GM12878 (cell line): ENCODE data around the gene STK39. TPM values are rescaled to one million over a fixed set of nuclear protein-coding genes. Genes with fewer than 3 reads are reported as not detected.
"Not testable (repeated sequence)": the region's sequence is repeated elsewhere in the genome, so short reads cannot be mapped to it uniquely, and the experiment has no call there.

Experiments used
- ATAC-seq: fragments of 200-7000 bp; cut with Tn5 transposase; 3 replicates; pipeline ENCODE4 v1.9.1; 2020; ENCODE audit warnings: mild to moderate bottlenecking, moderate library complexity
- BruUV-seq: library from RNA; stranded (reverse); fragments of 400-500 nt; replicated peaks from 2 replicates; lab custom pipeline; 2021; lab: Mats Ljungman, UMichigan
- CTCF ChIA-PET: fragments of 300-600 bp; sonication (Branson Sonifier 250); formaldehyde crosslinking; extraction: SDS; loops from one replicate; lab custom pipeline; 2021; ENCODE audit warnings: inconsistent platforms; lab: Yijun Ruan, JAX
- POLR2A ChIA-PET: fragments of 350-600 bp; formaldehyde crosslinking; extraction: SDS; loops from one replicate; lab custom pipeline; 2021; ENCODE audit warnings: inconsistent platforms; lab: Charles Lee
- RAD21 ChIA-PET: fragments of 300-600 bp; sonication (Branson Sonifier 250); formaldehyde crosslinking; loops from one replicate; lab custom pipeline; 2023; ENCODE audit warnings: antibody characterized with exemption; ENCODE audit not compliant: unreplicated experiment; lab: Charles Lee
- SMC1A ChIA-PET: fragments of 300-600 bp; sonication (Branson Sonifier 250); formaldehyde crosslinking; loops from one replicate; lab custom pipeline; 2023; ENCODE audit not compliant: unreplicated experiment, uncharacterized antibody; lab: Charles Lee
- DNase-seq: peaks from one replicate; pipeline ENCODE4 v3.0.0-alpha.2; 2011; ENCODE audit warnings: low read depth, low spot score
- FAIRE-seq: peaks from 3 replicates; lab custom pipeline; 2011; peaks lifted over from hg19 to GRCh38; lab: Jason Lieb, UNC
- H2AFZ ChIP-seq: 2 replicates; pipeline ENCODE4 v1.6.0; 2011; ENCODE audit warnings: low read depth, low read length, control low read depth; ENCODE audit not compliant: control insufficient read depth
- H3K27ac ChIP-seq: 2 replicates; pipeline ENCODE4 v1.5.1; 2011; ENCODE audit warnings: control low read depth; ENCODE audit not compliant: control insufficient read depth, insufficient read depth
- H3K27me3 ChIP-seq, 2 experiments: replicated peaks in 1 of 2; 2 replicates each; pipeline versions ENCODE4 v1.6.0 to v1.6.1; 2011; ENCODE audit warnings: low read length in 1 of 2; ENCODE audit not compliant: control insufficient read depth in 2 of 2, insufficient read depth in 2 of 2
- H3K36me3 ChIP-seq, 2 experiments: 2 replicates each; pipeline ENCODE4 v1.5.1; 2011; ENCODE audit warnings: low read length in 1 of 2; ENCODE audit not compliant: control insufficient read depth in 2 of 2, insufficient read depth in 2 of 2
- H3K4me1 ChIP-seq: 2 replicates; pipeline ENCODE4 v1.6.1; 2011; ENCODE audit warnings: mild to moderate bottlenecking, low read length, moderate library complexity, mixed read lengths; ENCODE audit not compliant: control insufficient read depth, insufficient read depth
- H3K4me2 ChIP-seq: 2 replicates; pipeline ENCODE4 v1.6.0; 2011; ENCODE audit warnings: control low read depth; ENCODE audit not compliant: control insufficient read depth, insufficient read depth
- H3K4me3 ChIP-seq: fragments of 200-600 bp; sonication (generic); 2 replicates; pipeline ENCODE4 v1.5.1; 2016
- H3K79me2 ChIP-seq: 2 replicates; pipeline ENCODE4 v1.6.0; 2011; ENCODE audit warnings: low read length; ENCODE audit not compliant: control insufficient read depth, insufficient read depth
- H3K9ac ChIP-seq: 2 replicates; pipeline ENCODE4 v1.8.0; 2011; ENCODE audit warnings: low read length, control low read depth, mixed read lengths; ENCODE audit not compliant: control insufficient read depth, insufficient read depth
- H3K9me3 ChIP-seq: replicated peaks from 3 replicates; pipeline ENCODE4 v1.5.1; 2011; ENCODE audit warnings: mild to moderate bottlenecking, low read length; ENCODE audit not compliant: control insufficient read depth, insufficient read depth
- H4K20me1 ChIP-seq: 2 replicates; pipeline ENCODE4 v1.6.0; 2011; ENCODE audit not compliant: control insufficient read depth, insufficient read depth
- EED ChIP-seq: sonication (generic); IDR thresholded peaks from 2 replicates; pipeline ENCODE4 v1.6.1; 2016; ENCODE audit warnings: antibody characterized with exemption, low read depth
- ELK1 ChIP-seq: IDR thresholded peaks from 2 replicates; pipeline ENCODE4 v1.6.1; 2012; ENCODE audit warnings: low read depth, low read length, improper control_type of control experiment
- EP300 ChIP-seq, 2 experiments: fragments of 150-350 bp in 1 of 2; IDR thresholded peaks; 2 replicates each; pipeline ENCODE4 v1.6.1; 2011 to 2012; ENCODE audit warnings: low read depth in 2 of 2, low read length in 2 of 2, borderline replicate concordance in 1 of 2, improper control_type of control experiment in 1 of 2, inconsistent platforms in 1 of 2; ENCODE audit not compliant: control insufficient read depth in 1 of 2
- KDM1A ChIP-seq: fragments of 200-600 bp; sonication (generic); IDR thresholded peaks from 2 replicates; pipeline ENCODE4 v1.6.1; 2016; ENCODE audit warnings: borderline replicate concordance
- RBBP5 ChIP-seq: fragments of 200-600 bp; sonication (generic); conservative IDR thresholded peaks from 2 replicates; pipeline ENCODE4 v1.6.1; 2016
- SKIL ChIP-seq: fragments of 450-650 bp; IDR thresholded peaks from 2 replicates; pipeline ENCODE4 v1.6.1; 2017; ENCODE audit warnings: mild to moderate bottlenecking, low read depth, inconsistent platforms; ENCODE audit not compliant: poor library complexity, severe bottlenecking
- WGBS: methylation state at CpG from one replicate; pipeline ENCODE4 v1.1.6; 2016; ENCODE audit warnings: low lambda C conversion rate; ENCODE audit not compliant: insufficient replicate concordance, insufficient coverage; ENCODE audit errors: missing lambda C conversion rate; 5-methylcytosine and 5-hydroxymethylcytosine counted together
- in situ Hi-C: fragments of 300-500 bp; cut with MboI; formaldehyde crosslinking; loops from 9 replicates; pipeline ENCODE4 v1.14.3; 2018; ENCODE audit warnings: mixed read lengths
- intact Hi-C: fragments of 100-400 bp; cut with micrococcal nuclease; formaldehyde crosslinking; loops from one replicate; pipeline ENCODE4 v1.14.2; 2022; ENCODE audit not compliant: unreplicated experiment
- polyA plus RNA-seq, 11 experiments: library from polyadenylated mRNA; depleted of rRNA in 4 of 11; unstranded in 6 of 11; stranded (reverse) in 5 of 11; fragments of >200 nt; fragmentation: Nextera tagmentation in 4 of 11; fragmentation: Illumina TruSeq in 1 of 11; extraction: Ambion mirVana in 4 of 11; extraction: Trizol in 1 of 11; gene quantifications; 1 replicate in 1 of 11; 2 replicates in 10 of 11; pipeline versions ENCODE4 v1.2.1 to v1.2.3, GENCODE V29; 2011 to 2016; ENCODE audit warnings: inconsistent platforms in 2 of 11, missing spikeins in 2 of 11, low read depth in 1 of 11
- total RNA-seq, 4 experiments: library from RNA; depleted of rRNA in 3 of 4; stranded (reverse); fragments of >200 nt in 3 of 4; fragmentation: Illumina TruSeq in 1 of 4; extraction: Trizol in 1 of 4; gene quantifications; 2 replicates each; pipeline versions ENCODE4 v1.2.1 to v1.2.3, GENCODE V29; 2013 to 2021

Gene STK39
- total and polyA plus RNA-seq, 10 of the 15 experiments (the other 5 are each of a cell fraction or from before 2014, with no cell fraction given), result 0.03 to 0.21 (median 0.07) TPM; not detected in 5

GRCh38 chr2:168130346-168130745 lies 117.0 kb downstream of the STK39 start (continued):
- no peak for TF ChIP-seq EED
- TF ChIP-seq SKIL, result no peak
- no peak for TF ChIP-seq EP300 (IDR thresholded peaks at IDR 0.05; ENCODE audit: borderline replicate concordance in 1 of 2, control insufficient read depth in 1 of 2, low read depth in 2 of 2, low read length in 2 of 2)
- TF ChIP-seq KDM1A, result no peak

GRCh38 chr2:168127371-168127770 lies 120.0 kb downstream of the STK39 start:
- BruUV-seq, result no TSS peak
- no peak overlapping the region for H3K9ac ChIP-seq
- ATAC-seq (no peak), FAIRE-seq (no peak), DNase-seq (no peak)
- no peak overlapping the region for H3K4me2 ChIP-seq
- H3K27ac ChIP-seq, result no peak overlapping the region
- no peaks in the 10 kb centered on the region for H3K79me2 ChIP-seq
- H3K9me3 ChIP-seq, result no peaks in the 10 kb centered on the region
- TF ChIP-seq RBBP5 (no peak), ELK1 (no peak)
- WGBS, result 18% methylated on average over 4 of the region's 4 CpGs
- no peak overlapping the region for H2AFZ ChIP-seq
- H3K27me3 ChIP-seq, result peaks cover 0 to 2% of the 10 kb centered on the region in 2 experiments; a peak in 1 of 4 replicates
- ChIA-PET RAD21 (no interaction called here), SMC1A (interaction anchor here (2.7 kb wide), 1 partner anchor 8 kb away, joined by 16 read pairs; no protein-coding TSS in a partner anchor), CTCF (no interaction called here), POLR2A (no interaction called here)
- H3K4me3 ChIP-seq, result no peak overlapping the region
- in situ Hi-C loops, result no loop called here
- no peaks in the 10 kb centered on the region for H3K36me3 ChIP-seq
- H3K4me1 ChIP-seq, result no peaks in the 10 kb centered on the region
- no peaks in the 10 kb centered on the region for H4K20me1 ChIP-seq
- intact Hi-C loops, result no loop called here

GRCh38 chr2:168122210-168122609 lies 125.2 kb downstream of the STK39 start:
- H3K9me3 ChIP-seq, in situ Hi-C loops, H3K27me3 ChIP-seq, H3K4me2 ChIP-seq, H4K20me1 ChIP-seq, BruUV-seq, DNase-seq, intact Hi-C loops, H3K4me3 ChIP-seq, H3K79me2 ChIP-seq, H3K4me1 ChIP-seq, H2AFZ ChIP-seq, H3K9ac ChIP-seq, SMC1A ChIA-PET, ATAC-seq, H3K27ac ChIP-seq, RAD21 ChIA-PET, FAIRE-seq, H3K36me3 ChIP-seq, POLR2A ChIA-PET: not testable (repeated sequence)
- WGBS, result 57% methylated on average over 1 of the region's 1 CpG
- CTCF ChIA-PET, result interaction anchor here (0.7 to 1.0 kb wide), 2 partner anchors 8 to 159 kb away, joined by 3 read pairs; no protein-coding TSS in a partner anchor
